Gastrocnemius medialis (tissue), 4 donors: Measurements from ENCODE around the gene HSPA1L.

Source experiments
- POLR2A ChIP-seq, 2 donors: fragments of 450-650 bp; IDR thresholded peaks; one replicate each; pipeline ENCODE4 v1.6.1; 2017; ENCODE audit warnings: antibody characterized with exemption in 2 of 2, mild to moderate bottlenecking in 2 of 2, moderate library complexity in 2 of 2
- TF ChIP-seq, protein P1 (sequence below), 5 experiments: fragments of 450-650 bp in 3 of 5; fragments of 200-600 bp in 2 of 5; sonication (generic) in 2 of 5; IDR thresholded peaks in 4 of 5; conservative IDR thresholded peaks in 1 of 5; 1 replicate in 4 of 5; 2 replicates in 1 of 5; pipeline ENCODE4 v1.5.1; 2016 to 2019; ENCODE audit warnings: antibody characterized with exemption in 5 of 5, mild to moderate bottlenecking in 3 of 5, moderate library complexity in 3 of 5

DNA sequence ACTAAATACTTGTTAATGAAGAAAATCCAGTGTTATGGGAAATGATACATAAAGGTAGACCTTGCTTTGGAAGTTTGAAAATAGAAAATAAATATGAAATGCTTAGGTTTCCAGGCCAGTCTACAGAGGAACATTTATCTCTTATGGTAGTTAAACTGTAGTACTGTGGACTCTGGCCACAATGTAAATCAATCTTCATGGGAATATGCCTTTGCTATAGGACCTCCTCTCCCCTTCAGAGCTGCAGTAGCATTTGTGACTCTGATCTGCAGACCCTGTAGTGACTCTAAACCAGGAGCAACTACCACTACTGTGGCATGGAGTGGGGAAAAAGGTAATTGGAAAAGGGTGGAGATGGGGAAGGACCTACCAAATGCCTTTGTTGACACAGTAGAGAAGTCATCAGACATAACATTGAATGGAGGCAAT is 4.8 kb upstream of the HSPA1L start:
- no peak for TF ChIP-seq POLR2A (IDR thresholded peaks at IDR 0.05)
- TF ChIP-seq, protein P1, sequence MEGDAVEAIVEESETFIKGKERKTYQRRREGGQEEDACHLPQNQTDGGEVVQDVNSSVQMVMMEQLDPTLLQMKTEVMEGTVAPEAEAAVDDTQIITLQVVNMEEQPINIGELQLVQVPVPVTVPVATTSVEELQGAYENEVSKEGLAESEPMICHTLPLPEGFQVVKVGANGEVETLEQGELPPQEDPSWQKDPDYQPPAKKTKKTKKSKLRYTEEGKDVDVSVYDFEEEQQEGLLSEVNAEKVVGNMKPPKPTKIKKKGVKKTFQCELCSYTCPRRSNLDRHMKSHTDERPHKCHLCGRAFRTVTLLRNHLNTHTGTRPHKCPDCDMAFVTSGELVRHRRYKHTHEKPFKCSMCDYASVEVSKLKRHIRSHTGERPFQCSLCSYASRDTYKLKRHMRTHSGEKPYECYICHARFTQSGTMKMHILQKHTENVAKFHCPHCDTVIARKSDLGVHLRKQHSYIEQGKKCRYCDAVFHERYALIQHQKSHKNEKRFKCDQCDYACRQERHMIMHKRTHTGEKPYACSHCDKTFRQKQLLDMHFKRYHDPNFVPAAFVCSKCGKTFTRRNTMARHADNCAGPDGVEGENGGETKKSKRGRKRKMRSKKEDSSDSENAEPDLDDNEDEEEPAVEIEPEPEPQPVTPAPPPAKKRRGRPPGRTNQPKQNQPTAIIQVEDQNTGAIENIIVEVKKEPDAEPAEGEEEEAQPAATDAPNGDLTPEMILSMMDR (IDR thresholded peaks at IDR 0.05 in 4 of 5, conservative IDR thresholded peaks at IDR 0.05 in 1 of 5): no peak
